CD4-positive, alpha-beta T cell treated with Interleukin-10 for 1 hour (primary cell): ENCODE data around the gene GNA12.
"Not testable (repeated sequence)": the region's sequence is repeated elsewhere in the genome, so short reads cannot be mapped to it uniquely, and the experiment has no call there.

Source experiments
- DNase-seq: peaks from one replicate; pipeline ENCODE4 v3.0.0-alpha.2; 2020

Gene GNA12

DNA sequence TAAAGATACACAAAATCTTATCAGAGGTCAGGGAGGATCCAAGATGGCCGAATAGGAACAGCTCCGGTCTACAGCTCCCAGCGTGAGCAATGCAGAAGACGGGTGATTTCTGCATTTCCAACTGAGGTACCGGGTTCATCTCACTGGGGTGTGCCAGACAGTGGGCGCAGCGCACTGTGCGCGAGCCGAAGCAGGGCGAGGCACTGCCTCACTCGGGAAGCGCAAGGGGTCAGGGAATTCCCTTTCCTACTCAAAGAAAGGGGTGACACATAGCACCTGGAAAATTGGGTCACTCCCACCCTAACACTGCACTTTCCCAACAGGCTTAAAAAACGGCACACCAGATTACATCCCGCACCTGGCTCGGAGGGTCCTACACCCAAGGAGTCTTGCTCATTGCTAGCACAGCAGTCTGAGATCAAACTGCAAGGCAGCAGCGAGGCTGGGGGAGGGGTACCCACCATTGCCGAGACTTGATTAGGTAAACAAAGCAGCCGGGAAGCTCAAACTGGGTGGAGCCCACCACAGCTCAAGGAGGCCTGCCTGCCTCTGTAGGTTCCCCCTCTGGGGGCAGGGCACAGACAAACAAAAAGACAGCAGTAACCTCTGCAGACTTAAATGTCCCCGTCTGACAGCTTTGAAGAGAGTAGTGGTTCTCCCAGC is 100.5 kb downstream of the GNA12 start:
- DNase-seq: not testable (repeated sequence)

DNA sequence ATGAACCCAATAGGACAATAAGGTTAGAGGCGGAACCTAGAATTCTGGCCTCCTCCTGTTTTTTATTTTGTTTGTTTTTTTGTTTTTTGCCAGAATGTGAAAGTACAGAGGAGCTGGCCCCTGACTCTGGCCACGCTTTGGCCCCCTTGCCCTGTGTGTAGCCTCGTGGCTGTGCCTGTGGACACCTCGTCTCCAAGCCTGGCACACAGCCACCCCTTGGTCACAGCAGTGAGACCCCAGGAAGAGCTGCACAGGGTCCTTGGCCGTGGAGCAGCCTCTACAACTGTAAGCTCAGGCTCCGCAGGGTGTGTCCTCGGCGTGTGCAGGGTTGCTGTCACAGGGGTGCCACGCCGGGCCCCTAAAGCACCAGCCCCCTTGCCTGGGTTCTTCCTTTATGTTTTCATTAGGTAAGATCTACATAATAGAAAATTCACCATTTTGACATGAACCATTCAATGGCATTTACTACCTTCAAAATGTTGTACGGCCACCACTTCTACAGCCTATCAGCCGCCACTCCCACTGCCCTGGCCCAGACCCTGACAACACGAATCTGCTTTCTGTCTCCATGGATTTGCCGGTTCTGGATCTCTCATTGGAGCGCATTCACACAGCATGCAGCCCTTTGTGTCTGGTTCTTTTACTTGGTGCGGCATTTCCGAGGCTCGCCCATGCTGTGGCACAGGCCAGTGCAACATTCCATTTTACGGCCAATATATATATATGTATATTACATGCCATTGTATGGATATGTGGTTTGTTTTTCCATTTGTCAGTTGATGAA is 105.2 kb downstream of the GNA12 start:
- no peak for DNase-seq

DNA sequence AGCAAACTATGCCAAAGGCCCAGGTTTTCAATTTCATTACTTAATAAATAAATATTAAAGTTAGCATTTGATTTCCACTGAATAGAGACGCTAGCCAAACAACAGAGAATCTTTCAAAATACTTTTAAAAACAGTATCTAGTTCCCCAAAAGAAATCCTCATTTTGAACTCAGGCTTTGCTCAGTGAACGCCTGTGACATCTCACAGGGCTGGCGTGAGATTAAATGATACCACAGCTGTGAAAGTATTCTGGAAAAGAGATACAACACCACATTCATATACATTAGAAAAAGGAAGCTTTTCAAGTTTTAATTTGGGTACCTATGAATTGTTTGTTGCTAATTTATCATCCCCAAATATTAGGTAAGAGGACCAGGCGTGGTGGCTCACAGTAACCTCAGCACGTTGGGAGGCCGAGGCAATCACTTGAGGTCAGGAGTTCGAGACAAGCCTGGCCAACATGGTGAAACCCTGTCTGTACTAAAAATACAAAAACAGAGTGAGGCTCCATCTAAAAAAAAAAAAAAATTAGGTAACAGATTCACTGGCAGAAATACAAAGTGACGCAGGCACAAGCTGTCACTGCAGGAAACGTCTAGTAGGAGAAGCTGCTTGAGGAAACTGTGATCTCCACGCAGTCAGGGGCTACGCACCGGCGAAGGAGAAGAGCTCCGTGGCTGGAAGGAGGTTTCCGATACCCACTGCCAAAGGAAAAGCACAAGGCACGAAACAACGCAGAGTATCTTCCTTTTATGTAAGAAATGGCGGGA is 106.2 kb downstream of the GNA12 start:
- DNase-seq: no peak

DNA sequence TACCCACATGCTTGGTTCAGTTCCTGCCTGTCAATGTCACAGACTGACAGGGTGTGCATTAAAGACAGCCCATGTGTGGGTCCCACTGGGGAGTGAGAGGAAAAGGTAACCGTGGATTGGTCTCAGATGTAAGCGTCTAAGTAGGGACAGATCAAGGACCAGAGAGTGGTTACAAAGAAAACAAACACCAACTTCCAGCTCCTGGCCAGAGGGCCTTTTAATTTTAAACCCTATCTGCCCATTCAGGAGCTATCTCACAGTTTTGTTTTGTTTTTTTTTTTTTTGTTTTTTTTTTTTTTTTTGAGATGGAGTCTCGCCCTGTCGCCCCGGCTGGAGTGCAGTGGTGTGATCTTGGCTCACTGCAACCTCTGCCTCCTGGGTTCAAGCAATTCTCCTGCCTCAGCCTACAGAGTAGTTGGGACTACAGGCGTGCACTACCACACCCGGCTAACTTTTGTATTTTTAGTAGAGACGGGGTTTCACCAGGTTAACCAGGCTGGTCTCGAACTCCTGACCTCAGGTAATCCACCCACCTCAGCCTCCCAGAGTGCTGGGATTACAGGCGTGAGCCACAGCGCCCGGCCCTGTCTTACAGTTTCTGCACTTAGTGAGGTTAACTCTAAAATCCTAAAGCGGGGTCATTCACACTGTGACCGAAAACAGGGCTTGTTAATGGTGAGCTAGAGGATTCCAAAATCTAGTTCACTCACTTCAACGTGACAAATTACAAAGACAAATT is 106.9 kb downstream of the GNA12 start:
- DNase-seq: not testable (repeated sequence)

DNA sequence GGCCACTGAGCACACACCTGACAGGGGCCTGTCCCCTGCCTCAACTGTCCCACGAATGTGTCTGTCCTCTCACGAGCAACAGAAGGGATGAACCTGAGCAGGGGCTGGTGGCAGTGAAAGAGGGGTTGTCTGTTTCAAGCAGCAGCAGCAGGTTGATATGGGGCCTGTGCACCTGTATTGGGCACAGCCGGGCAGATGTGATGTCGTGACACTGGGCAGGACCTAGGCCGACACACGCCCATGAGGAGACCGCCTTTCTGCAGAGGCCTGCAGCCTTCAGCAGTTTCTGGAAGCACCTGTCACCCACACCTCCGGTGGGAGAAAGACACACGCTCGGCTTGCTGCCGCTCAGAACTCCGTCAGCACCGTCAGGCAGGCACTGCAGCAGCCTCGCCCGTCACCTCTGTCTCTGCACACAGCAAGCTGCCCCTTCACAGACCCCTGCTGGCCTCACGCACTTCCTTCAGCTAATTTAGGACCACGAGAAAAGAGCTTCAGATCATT is 107.6 kb downstream of the GNA12 start:
- DNase-seq: no peak

DNA sequence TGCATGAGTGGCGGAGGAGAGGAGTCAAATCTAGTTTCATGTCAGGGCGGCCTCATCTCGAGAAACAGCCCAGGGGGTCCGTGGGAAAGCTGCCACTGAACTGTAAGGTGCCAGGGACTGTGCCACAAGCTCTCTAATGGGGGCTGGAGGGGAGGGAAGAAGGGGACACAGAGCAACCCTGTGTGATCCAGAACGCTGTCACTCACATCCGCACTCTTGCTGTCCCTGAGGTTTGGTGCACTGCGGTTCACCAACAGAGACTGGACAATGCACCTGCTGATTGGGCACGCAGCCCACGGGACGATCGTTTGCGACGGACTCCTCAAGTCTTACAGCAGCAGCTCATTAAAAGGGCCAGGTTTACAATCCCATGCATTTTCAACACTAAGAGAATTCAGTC is 108.4 kb downstream of the GNA12 start:
- DNase-seq: no peak

DNA sequence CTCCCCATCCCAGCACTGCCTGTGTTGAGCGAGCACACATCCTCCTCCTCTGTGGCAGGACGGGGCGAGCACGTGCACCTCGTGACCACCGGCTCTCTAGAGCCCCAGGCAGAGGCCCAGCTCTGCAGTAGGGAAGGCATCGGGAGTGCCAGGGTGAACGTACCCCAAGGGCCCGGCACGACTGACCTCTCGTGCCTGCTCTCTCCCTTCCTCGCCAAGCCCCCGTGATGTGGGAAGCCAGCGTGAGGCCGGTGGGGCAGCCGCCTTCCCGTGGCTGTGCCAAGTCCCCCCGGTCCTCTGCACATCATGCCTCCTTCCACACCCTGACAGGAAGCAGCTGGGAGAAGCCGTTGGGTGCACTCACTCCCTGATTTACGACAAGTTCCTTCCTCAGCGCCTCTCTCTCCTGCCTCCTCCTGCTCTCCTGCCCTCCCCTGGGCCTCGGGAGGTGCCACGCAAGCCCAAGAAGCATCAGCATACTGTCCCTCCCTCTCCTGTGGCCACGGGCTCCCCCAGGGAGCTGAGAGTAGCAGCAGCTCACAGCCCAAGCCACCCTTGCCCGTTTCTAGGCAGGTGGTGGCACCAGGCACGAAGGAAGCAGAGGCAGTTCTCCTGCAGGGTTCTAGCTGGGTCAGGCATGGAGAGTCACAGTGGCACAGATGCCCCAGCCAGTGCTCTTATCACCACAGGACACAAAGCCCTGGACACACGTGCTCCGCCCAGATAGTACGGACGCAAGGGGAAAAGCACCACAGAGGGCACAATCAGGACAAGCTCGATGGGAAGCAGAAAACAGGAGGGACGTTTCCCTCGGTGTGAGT is 109.1 kb downstream of the GNA12 start:
- no peak for DNase-seq

DNA sequence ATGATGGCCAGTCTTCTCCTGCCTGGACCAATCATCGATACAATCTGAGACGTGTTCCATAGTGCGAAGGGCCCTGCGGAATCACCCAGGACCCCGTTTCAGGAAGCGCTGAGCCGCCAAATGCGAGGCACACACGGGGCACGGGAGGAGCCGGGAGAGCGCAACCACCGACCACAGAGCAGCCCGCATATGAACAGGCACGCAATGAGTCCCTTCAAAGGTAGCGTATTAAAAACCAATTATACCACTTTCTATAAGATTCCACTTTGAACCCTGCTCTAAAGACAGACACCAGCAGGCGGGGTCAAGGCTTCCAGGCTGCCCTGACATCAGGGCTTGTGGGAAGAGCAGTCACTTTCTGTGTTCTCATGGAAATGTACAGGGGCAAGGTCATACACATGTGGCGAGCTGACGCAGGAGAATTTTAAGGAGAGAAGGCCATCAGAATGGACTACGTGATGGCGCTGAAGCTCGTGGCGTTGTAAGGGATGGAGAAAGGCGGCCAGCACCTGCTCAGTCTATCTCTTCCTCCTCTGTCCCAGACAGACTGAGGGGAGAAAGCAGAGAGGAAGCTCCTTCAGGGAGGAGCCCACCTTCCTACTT is 109.9 kb downstream of the GNA12 start:
- DNase-seq: no peak

DNA sequence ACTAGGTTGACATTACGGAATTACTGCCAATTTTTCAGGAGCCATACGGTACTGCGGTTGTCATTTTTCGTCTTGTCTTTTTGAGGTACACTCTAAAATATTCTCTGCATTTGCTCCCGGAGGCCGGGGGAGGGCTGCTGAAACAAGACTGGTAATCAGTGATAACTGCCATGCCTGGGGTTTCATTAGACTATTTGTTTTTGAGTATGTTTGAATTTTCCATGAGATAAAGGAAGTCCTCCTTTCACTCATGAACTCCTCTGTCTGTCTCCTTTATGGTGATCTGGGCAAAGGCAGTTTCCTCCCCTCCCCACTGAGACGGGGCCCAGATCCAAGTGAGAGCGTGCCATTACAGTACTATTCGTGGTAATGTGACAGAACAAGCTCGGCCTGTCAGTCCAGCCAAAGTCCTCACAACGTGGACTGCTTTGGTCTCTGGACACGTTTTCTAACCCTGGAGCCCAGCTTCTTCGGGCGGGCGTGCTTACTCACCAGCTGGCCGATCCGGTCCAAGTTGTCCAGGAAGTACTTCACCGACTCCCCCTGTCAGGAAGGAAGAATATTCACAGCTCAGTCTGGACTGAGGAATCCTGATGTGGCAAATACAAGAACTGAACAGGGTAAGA is 111.0 kb downstream of the GNA12 start:
- DNase-seq: no peak

DNA sequence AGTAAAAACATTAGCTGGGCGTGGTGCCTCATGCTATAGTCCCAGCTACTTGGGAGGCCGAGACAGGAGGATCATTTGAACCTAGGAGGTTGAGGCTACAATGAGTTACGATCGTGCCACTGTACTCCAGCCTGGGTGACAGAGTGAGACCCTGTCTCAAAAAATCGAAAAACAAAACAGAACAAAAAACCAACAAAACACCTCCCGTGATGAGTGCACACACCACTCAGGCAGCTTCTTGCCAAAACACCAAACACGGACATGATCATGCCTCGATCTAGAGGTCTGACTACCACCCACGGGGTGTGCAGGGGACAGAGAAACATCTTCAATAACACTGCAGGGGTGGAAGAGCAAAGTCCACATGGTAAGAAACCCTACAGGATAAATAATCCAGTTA is 111.7 kb downstream of the GNA12 start:
- no peak for DNase-seq

DNA sequence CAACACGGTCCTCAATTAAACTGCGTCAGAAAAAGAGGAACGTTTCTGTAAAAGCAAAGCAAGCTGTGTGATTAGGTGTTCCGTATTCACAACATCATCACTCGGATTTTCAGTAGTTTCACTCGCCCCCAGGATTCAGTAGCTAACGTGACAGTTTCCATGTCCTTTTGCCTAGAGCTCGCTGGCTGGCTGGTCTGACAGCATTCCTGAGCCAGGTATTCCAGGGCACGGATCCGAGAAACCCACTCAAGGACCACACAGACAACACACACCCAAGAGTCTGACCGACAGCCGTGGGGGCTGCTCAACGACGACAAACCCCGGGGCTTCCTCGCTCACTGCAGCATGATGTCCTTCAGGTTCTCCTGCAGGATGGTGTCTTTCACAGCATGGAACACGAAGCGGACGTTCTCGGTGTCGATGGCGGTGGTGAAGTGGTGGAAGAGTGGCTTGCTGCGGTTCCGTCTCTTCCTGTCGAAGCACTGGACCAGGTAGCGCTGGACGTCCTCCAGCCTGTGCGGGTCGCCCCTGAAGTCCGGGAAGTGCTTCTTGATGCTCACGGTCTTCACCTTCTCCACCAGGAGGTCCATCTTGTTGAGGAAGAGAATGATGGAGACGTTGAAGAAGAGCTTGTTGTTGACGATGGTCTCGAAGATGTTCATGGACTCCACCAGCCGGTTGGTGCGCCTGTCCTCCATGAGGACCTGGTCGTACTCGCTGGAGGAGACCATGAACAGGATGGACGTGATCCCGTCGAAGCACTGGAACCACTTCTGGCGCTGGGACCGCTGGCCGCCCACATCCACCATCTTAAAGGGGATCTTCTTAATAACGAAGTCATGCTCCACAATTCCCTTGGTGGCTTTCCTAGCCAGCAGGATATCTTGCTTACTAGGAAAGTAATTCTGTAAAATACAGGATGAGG is 113.0 kb downstream of the GNA12 start:
- DNase-seq: no peak

DNA sequence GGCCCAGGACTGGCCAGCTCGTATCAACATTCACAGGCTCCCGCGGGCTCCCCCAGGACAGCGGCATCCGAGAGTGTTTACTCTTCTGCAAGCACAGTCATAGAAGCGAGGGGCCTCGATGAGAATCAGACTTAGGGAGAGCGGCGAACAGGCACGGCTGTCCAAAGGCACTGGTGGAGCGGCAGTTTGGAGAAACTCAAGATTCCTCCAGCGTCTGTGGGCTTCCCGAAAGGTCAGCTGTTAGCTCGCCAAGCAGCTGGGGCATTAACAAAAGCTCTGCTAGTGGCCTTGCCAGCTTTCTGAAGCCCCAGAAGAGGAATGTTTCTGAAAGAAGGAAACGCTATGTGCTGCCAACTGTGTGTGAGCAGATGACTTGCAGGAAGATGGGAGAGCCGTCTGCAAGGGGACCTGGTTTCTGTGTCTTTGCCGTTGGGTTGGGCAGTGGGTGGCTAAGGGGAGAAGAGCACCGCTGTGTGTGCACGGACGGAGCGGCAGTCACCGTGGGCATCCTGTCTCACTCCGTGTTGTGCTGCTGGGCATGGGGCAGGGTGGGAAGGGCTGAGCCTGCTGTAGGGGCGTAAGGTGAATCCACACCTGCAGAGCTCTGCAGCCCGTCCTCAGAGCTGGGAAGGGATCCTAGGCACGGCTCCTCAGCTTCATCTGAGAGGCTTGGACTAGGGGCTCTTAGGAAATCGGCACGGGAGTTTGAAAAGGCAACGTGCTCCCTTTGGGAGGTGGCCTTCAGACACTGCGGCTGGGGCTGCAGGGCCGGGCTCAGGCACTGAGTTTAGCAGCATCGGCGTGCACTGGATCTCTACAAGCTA is 114.0 kb downstream of the GNA12 start:
- DNase-seq: no peak

DNA sequence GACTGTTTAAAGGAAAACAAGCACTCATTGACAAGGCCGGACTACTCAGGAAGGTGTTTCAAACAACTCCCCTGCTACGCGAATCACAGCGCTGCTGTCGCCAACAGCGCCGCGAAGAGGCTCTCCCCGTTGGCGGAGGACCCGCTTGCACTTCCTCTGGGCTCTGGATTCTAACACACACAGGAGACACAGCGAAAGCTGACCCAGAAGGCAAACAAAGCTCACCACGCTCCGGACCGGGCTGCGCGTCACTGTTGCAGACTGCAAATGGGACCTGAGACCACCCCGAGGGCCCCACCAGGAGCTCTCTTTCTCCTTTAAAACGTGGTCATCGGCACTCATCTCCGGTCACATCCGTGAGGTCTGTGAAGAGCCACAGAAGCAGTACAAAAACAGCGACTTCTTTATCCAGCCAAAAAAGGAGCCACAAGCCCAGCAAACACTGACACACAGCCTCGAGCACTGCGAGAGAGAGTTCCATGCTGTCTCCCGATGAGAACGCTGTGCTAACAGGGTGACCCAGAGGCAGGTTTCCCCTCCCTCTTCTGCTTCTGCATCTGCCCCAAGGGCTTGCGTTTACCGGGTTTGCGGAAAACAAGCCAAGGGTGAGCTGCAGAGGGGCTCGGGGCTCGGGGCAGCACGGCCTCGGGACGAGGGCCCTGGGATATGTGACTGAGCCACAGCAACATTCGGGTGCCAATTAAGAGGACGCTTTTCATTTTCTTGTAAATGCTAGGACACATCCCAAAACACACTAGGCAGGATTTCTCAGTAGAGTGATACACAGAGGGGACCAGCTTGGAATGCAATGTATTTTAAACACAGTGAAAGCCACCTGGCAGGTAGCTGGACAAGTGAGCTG is 114.8 kb downstream of the GNA12 start:
- DNase-seq: no peak

DNA sequence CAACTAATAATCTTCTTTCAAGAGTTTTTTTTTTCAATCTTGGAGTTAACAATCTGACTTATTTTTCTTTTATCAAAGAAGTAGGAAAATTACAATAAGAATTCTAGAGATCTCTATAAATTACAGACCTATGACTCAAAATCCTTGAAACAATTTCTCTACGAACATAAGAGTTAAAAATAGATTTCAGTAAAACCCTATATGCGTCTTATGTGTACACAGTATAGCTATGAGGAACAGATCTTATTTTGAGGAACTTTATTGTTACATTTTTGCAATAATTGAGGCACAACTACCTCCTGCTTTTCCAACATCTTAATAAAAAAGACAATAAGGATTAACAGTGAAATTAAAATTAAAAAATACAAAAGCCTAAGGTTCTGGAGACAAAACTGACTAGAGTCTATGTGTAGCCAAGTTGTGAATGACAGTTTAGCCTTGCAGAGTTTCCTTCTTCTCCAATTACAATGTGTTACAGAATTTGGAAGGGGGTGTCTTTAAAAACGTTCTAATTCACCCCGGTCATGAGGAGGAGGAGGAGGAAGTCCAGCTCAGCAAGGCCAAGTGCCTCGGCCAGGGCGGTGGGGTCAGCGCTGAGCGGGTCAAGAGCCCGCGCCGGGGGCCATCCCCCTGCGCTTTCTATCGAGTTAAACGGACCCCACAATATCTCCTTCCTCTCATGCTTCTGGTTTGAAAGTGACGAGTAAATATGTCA is 115.6 kb downstream of the GNA12 start:
- DNase-seq: no peak

DNA sequence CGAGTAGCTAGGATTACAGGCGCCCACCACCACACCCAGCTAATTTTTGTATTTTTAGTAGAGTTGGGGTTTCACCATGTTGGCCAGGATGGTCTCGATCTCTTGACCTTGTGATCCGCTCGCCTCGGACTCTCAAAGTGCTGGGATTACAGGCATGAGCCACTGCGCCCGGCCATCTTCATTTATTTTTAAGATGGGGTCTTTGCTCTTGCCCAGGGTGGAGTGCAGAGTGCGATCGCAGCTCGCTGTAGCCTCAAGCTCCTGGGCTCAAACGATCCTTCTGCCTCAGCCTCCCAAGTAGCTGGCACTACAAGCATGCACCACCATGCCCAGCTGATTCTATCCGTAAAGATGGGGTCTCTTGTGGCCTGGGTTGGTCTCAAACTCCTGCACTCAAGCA is 116.9 kb downstream of the GNA12 start:
- not testable (repeated sequence) for DNase-seq

DNA sequence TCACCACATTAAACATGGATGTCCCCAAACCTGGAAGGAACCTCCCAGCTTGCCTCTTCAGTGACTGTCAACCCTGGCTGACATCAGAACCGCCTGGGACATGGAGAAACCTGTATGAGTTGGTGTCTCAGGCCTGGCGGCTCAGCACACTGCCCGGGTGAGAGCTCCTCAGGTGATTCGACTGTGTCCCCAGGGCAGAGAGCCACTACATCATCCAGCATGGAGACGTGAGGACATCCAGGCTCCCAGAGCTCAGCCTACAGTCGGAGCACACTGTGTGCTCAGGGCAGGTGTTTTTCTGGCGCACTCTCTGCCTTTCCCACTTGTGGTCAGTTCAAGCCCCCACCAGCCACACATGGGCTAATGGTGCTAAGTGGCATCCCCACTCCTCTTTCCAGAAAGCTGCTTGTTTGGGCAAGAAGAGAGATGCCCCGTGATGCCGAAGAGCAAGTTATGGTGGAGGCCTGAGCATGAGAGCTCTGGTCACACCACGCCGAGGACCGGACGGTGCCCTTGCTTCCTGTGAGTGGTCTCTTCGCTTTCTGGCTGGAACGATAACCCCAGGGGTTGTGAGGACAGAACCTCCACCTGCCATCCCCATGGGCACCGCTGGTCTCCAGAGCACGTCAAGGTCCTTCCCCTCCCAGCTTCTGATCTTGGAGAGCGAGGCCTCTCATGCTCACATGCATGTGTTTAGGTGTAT is 117.6 kb downstream of the GNA12 start:
- DNase-seq: no peak
